Activated naive CD8-positive, alpha-beta T cell treated with anti-CD3 and anti-CD28 coated beads, Interleukin-2, amount 10 ng/mL, durations not matched to agents 7 days and 5 days (primary cell): ENCODE data around the gene ELFN1. TPM values are rescaled to one million over a fixed set of nuclear protein-coding genes. Genes with fewer than 3 reads are reported as not detected.

Experiments
- ATAC-seq: fragments of 150-1000 bp; cut with Tn5 transposase; one replicate; pipeline ENCODE4 v1.10.0; 2021; ENCODE audit warnings: low read depth, moderate library complexity
- POLR2A ChIA-PET: fragments of 350-600 bp; sonication (Branson Sonifier 250); formaldehyde crosslinking; loops from one replicate; lab custom pipeline; 2021; ENCODE audit warnings: antibody characterized with exemption; lab: Charles Lee
- DNase-seq: peaks from one replicate; pipeline ENCODE4 v3.0.0; 2021
- H3K27ac Mint-ChIP-seq: one replicate; pipeline ENCODE4 v1.8.0; 2022; ENCODE audit warnings: mild to moderate bottlenecking, mixed read lengths
- H3K27me3 Mint-ChIP-seq: one replicate; pipeline ENCODE4 v1.8.0; 2022; ENCODE audit warnings: mild to moderate bottlenecking, moderate library complexity, mixed read lengths
- H3K36me3 Mint-ChIP-seq: one replicate; pipeline ENCODE4 v1.8.0; 2021; ENCODE audit warnings: mild to moderate bottlenecking, mixed read lengths
- H3K4me1 Mint-ChIP-seq: one replicate; pipeline ENCODE4 v1.8.0; 2021; ENCODE audit warnings: mixed read lengths
- H3K4me3 Mint-ChIP-seq: one replicate; pipeline ENCODE4 v1.8.0; 2022; ENCODE audit warnings: mild to moderate bottlenecking, moderate library complexity, mixed read lengths
- H3K9me3 Mint-ChIP-seq: one replicate; pipeline ENCODE4 v1.8.0; 2021; ENCODE audit warnings: mixed read lengths
- total RNA-seq, 2 experiments: library from RNA; stranded (reverse); gene quantifications; one replicate each; pipeline ENCODE4 v1.2.3, GENCODE V29; 2021

Gene ELFN1
- total RNA-seq, 2 experiments from 2014 or later, result not detected

GRCh38 chr7:1765336-1765735 lies 95.3 kb downstream of the ELFN1 start:
- no peaks in the 10 kb centered on the region for H3K36me3 Mint-ChIP-seq
- no peak for DNase-seq
- H3K4me1 Mint-ChIP-seq, result no peaks in the 10 kb centered on the region
- no peak overlapping the region for H3K27ac Mint-ChIP-seq
- no peaks in the 10 kb centered on the region for H3K27me3 Mint-ChIP-seq
- POLR2A ChIA-PET, result no interaction called here
- H3K9me3 Mint-ChIP-seq, result peaks cover 12% of the 10 kb centered on the region
- ATAC-seq, result no peak
- no peak overlapping the region for H3K4me3 Mint-ChIP-seq

DNA sequence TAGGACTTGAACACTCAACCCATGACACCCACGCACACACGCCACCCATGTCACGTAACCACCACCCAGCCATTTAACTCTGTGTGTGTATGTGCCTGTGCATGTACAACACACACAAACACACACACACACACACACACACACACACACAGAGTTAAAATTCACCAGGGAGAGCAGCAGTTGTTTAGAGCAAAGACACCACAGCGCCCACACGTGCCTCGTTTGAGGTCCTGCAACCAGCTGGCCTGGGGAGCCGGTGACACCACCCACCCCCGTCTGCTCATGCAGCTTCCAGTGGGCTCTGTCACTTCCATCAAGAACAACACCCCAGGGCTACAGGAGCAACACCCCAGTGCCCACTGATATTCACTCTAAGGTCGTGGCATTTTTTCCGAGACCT lies 97.4 kb downstream of the ELFN1 start:
- H3K27ac Mint-ChIP-seq, result no peak overlapping the region

GRCh38 chr7:1768832-1769231 lies 98.8 kb downstream of the ELFN1 start:
- POLR2A ChIA-PET, result no interaction called here
- ATAC-seq, result no peak
- no peak overlapping the region for H3K4me3 Mint-ChIP-seq
- H3K27me3 Mint-ChIP-seq, result no peaks in the 10 kb centered on the region
- no peak overlapping the region for H3K27ac Mint-ChIP-seq
- peaks cover 2% of the 10 kb centered on the region for H3K36me3 Mint-ChIP-seq
- no peaks in the 10 kb centered on the region for H3K4me1 Mint-ChIP-seq
- no peak for DNase-seq
- H3K9me3 Mint-ChIP-seq, result peaks cover 7% of the 10 kb centered on the region

More for the DNA sequence above, 97.4 kb downstream of the ELFN1 start:
- DNase-seq (no peak), ATAC-seq (no peak)
- Mint-ChIP-seq H3K36me3 (no peaks in the 10 kb centered on the region), H3K4me1 (no peaks in the 10 kb centered on the region), H3K27me3 (no peaks in the 10 kb centered on the region), H3K4me3 (no peak overlapping the region), H3K9me3 (peaks cover 5% of the 10 kb centered on the region)
- POLR2A ChIA-PET, result no interaction called here

DNA sequence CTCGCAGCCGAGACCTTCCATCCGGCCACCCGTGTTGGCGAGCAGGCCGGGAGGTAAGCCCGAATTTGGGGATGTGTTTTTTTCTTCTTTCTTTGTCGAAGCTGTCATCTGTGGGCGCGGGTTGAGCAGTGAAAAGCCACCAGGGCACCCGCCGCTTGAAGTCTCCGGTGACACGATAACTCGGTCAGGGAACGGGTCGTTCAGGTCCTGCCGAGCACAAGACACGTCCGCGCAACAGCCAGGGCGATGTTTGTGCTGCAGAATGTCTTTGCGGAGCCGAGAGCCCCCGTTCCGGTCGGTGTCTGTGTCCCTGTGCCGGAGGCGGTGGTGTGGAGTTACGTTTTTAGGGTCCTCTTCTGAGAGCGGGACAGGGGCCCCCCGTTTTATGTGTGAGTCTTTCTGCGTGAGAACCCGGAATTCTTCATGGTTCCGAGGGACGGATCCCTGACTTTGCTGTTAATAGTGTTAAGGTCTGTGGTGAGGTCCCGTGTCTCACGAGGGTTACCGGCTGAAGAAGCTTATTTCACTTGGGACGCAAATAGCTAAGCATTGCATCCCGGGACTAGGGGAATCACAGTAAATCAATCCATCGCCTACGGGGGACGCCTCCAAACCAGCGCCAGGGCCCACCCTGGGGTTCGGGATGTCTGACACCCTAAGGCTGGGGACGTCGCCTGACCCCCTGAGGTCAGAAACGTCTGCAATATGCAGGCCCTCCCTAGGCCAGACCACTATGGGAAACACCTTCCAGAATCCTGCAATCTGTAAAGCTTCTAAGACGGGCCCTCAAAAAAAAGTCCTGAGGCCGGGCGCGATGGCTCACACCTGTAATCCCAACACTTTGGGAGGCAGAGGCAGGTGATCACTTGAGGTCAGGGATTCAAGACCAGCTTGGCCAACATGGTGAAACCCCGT lies 99.5 kb downstream of the ELFN1 start:
- Mint-ChIP-seq H3K9me3 (peaks cover 9% of the 10 kb centered on the region), H3K4me1 (no peaks in the 10 kb centered on the region), H3K4me3 (no peak overlapping the region), H3K27me3 (no peaks in the 10 kb centered on the region), H3K27ac (no peak overlapping the region), H3K36me3 (peaks cover 2% of the 10 kb centered on the region)
- no peak for ATAC-seq
- DNase-seq, result no peak
- POLR2A ChIA-PET, result no interaction called here

GRCh38 chr7:1770331-1770730 lies 100.3 kb downstream of the ELFN1 start:
- Mint-ChIP-seq H3K4me3 (no peak overlapping the region), H3K27me3 (no peaks in the 10 kb centered on the region), H3K36me3 (peaks cover 2% of the 10 kb centered on the region), H3K27ac (no peak overlapping the region), H3K9me3 (peaks cover 11% of the 10 kb centered on the region), H3K4me1 (no peaks in the 10 kb centered on the region)
- no peak for DNase-seq
- ATAC-seq, result no peak
- POLR2A ChIA-PET, result no interaction called here

- Mint-ChIP-seq H3K4me1 (no peaks in the 10 kb centered on the region), H3K4me3 (no peak overlapping the region), H3K27me3 (no peaks in the 10 kb centered on the region), H3K9me3 (peaks cover 18% of the 10 kb centered on the region), H3K36me3 (peaks cover 2% of the 10 kb centered on the region), H3K27ac (no peak overlapping the region)
- DNase-seq (no peak), ATAC-seq (no peak)
- POLR2A ChIA-PET, result no interaction called here
These were observed 105.3 kb downstream of the ELFN1 start for GRCh38 chr7:1775389-1775788.

- Mint-ChIP-seq H3K4me3 (no peak overlapping the region), H3K9me3 (peaks cover 18% of the 10 kb centered on the region), H3K36me3 (peaks cover 2% of the 10 kb centered on the region), H3K27me3 (no peaks in the 10 kb centered on the region), H3K4me1 (no peaks in the 10 kb centered on the region), H3K27ac (no peak overlapping the region)
- POLR2A ChIA-PET, result no interaction called here
- no peak for ATAC-seq
- no peak for DNase-seq
These were observed 107.0 kb downstream of the ELFN1 start for GRCh38 chr7:1777122-1777521.

GRCh38 chr7:1779445-1779844 lies 109.4 kb downstream of the ELFN1 start:
- Mint-ChIP-seq H3K4me1 (no peaks in the 10 kb centered on the region), H3K4me3 (no peak overlapping the region), H3K27ac (no peak overlapping the region), H3K9me3 (peaks cover 12% of the 10 kb centered on the region), H3K27me3 (no peaks in the 10 kb centered on the region), H3K36me3 (no peaks in the 10 kb centered on the region)
- ATAC-seq, result no peak
- POLR2A ChIA-PET, result no interaction called here
- no peak for DNase-seq

GRCh38 chr7:1781369-1781768 lies 111.3 kb downstream of the ELFN1 start:
- Mint-ChIP-seq H3K9me3 (peaks cover 14% of the 10 kb centered on the region), H3K4me1 (peaks cover 2% of the 10 kb centered on the region), H3K27ac (no peak overlapping the region), H3K4me3 (no peak overlapping the region), H3K27me3 (peaks cover 3% of the 10 kb centered on the region), H3K36me3 (no peaks in the 10 kb centered on the region)
- ATAC-seq (no peak), DNase-seq (no peak)
- POLR2A ChIA-PET, result no interaction called here

DNA sequence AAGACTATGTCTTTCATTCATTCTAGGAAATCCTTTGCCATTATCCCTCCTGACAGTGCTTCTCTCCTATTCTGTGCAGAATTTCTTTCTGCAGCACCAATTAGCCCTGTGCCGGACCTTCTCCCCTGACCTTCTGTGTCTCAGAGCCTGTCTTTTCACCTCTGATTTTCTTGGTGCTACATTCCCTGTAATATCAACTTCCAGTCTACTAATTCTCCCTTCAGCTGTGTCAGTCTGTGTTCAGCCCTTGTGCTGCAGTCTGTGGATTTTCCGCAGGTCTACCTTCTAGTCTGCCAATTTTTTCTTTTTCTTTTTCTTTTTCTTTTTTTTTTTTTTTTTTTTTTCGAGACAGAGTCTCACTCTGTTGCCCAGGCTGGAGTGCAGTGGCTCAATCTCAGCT lies 115.8 kb downstream of the ELFN1 start:
- Mint-ChIP-seq H3K9me3 (peaks cover 6% of the 10 kb centered on the region), H3K27me3 (peaks cover 7% of the 10 kb centered on the region), H3K4me1 (peaks cover 2% of the 10 kb centered on the region), H3K36me3 (no peaks in the 10 kb centered on the region), H3K27ac (no peak overlapping the region), H3K4me3 (no peak overlapping the region)
- POLR2A ChIA-PET, result no interaction called here
- DNase-seq (no peak), ATAC-seq (no peak)

GRCh38 chr7:1787241-1787640 lies 117.2 kb downstream of the ELFN1 start:
- no peak for ATAC-seq
- H3K4me3 Mint-ChIP-seq, result no peak overlapping the region
- peaks cover 7% of the 10 kb centered on the region for H3K27me3 Mint-ChIP-seq
- POLR2A ChIA-PET, result no interaction called here
- no peak overlapping the region for H3K27ac Mint-ChIP-seq
- H3K4me1 Mint-ChIP-seq, result peaks cover 2% of the 10 kb centered on the region
- no peak for DNase-seq
- peaks cover 6% of the 10 kb centered on the region for H3K9me3 Mint-ChIP-seq
- no peaks in the 10 kb centered on the region for H3K36me3 Mint-ChIP-seq

- Mint-ChIP-seq H3K27me3 (peaks cover 7% of the 10 kb centered on the region), H3K4me3 (no peak overlapping the region), H3K9me3 (peaks cover 7% of the 10 kb centered on the region), H3K4me1 (peaks cover 2% of the 10 kb centered on the region), H3K36me3 (no peaks in the 10 kb centered on the region), H3K27ac (no peak overlapping the region)
- no peak for DNase-seq
- no peak for ATAC-seq
- POLR2A ChIA-PET, result no interaction called here
These were observed 117.7 kb downstream of the ELFN1 start for GRCh38 chr7:1787681-1788235.

- Mint-ChIP-seq H3K4me1 (no peaks in the 10 kb centered on the region), H3K9me3 (peaks cover 12% of the 10 kb centered on the region), H3K27ac (no peak overlapping the region), H3K36me3 (no peaks in the 10 kb centered on the region), H3K27me3 (peaks cover 21% of the 10 kb centered on the region), H3K4me3 (no peak overlapping the region)
- DNase-seq, result no peak
- POLR2A ChIA-PET, result no interaction called here
- no peak for ATAC-seq
These were observed 124.9 kb downstream of the ELFN1 start for GRCh38 chr7:1794888-1795542.
